ENCODE measurements around the gene PRKD3. TPM values are rescaled to one million over a fixed set of nuclear protein-coding genes. Genes with fewer than 3 reads are reported as not detected.

The PRKD3 gene
- total and polyA plus RNA-seq, 10 of the 15 experiments (the other 5 are each of a cell fraction or from before 2014, with no cell fraction given) = 3.3 to 14.9 (median 7.9) TPM

- ATAC-seq = no peak
- WGBS (ENCODE audit: insufficient coverage, insufficient replicate concordance, low lambda C conversion rate, missing lambda C conversion rate) = 80% methylated on average over 8 of the region's 8 CpGs
- TF ChIP-seq NFYA (IDR thresholded peaks at IDR 0.05; ENCODE audit: borderline replicate concordance, low read depth, low read length) = no peak
- no peak for TF ChIP-seq POLR2AphosphoS2 (IDR thresholded peaks at IDR 0.05; ENCODE audit: low read depth, low read length)
- no peak for TF ChIP-seq NFYB (IDR thresholded peaks at IDR 0.05; ENCODE audit: insufficient read depth, low read depth, low read length)
- no peak for TF ChIP-seq CREM (IDR thresholded peaks at IDR 0.05; ENCODE audit: low read depth)
- TF ChIP-seq, protein P1, sequence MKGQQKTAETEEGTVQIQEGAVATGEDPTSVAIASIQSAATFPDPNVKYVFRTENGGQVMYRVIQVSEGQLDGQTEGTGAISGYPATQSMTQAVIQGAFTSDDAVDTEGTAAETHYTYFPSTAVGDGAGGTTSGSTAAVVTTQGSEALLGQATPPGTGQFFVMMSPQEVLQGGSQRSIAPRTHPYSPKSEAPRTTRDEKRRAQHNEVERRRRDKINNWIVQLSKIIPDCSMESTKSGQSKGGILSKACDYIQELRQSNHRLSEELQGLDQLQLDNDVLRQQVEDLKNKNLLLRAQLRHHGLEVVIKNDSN (IDR thresholded peaks at IDR 0.05; ENCODE audit: borderline replicate concordance, extremely low read length, insufficient read depth, low read depth, low read length) = no peak
- TF ChIP-seq POLR2AphosphoS5 (IDR thresholded peaks at IDR 0.05; ENCODE audit: low read length) = no peak
- no peak for TF ChIP-seq YBX1 (IDR thresholded peaks at IDR 0.05)
- TF ChIP-seq, protein P2, sequence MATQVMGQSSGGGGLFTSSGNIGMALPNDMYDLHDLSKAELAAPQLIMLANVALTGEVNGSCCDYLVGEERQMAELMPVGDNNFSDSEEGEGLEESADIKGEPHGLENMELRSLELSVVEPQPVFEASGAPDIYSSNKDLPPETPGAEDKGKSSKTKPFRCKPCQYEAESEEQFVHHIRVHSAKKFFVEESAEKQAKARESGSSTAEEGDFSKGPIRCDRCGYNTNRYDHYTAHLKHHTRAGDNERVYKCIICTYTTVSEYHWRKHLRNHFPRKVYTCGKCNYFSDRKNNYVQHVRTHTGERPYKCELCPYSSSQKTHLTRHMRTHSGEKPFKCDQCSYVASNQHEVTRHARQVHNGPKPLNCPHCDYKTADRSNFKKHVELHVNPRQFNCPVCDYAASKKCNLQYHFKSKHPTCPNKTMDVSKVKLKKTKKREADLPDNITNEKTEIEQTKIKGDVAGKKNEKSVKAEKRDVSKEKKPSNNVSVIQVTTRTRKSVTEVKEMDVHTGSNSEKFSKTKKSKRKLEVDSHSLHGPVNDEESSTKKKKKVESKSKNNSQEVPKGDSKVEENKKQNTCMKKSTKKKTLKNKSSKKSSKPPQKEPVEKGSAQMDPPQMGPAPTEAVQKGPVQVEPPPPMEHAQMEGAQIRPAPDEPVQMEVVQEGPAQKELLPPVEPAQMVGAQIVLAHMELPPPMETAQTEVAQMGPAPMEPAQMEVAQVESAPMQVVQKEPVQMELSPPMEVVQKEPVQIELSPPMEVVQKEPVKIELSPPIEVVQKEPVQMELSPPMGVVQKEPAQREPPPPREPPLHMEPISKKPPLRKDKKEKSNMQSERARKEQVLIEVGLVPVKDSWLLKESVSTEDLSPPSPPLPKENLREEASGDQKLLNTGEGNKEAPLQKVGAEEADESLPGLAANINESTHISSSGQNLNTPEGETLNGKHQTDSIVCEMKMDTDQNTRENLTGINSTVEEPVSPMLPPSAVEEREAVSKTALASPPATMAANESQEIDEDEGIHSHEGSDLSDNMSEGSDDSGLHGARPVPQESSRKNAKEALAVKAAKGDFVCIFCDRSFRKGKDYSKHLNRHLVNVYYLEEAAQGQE (IDR thresholded peaks at IDR 0.05; ENCODE audit: low read depth, low read length) = no peak
- no peak for TF ChIP-seq CBX3 (IDR thresholded peaks at IDR 0.05; ENCODE audit: borderline replicate concordance, low read depth)
- no peak for TF ChIP-seq EED (IDR thresholded peaks at IDR 0.05; ENCODE audit: low read depth)
- no peak for TF ChIP-seq ATF3 (IDR thresholded peaks at IDR 0.05; ENCODE audit: borderline replicate concordance, extremely low read depth, low read depth, low read length)
- no peak for TF ChIP-seq TAF1 (IDR thresholded peaks at IDR 0.05; ENCODE audit: borderline replicate concordance, low read depth, low read length)
- no peak for TF ChIP-seq ZNF24 (IDR thresholded peaks at IDR 0.05)
- no peak for TF ChIP-seq MTA3 (IDR thresholded peaks at IDR 0.05; ENCODE audit: borderline replicate concordance, low read length)
- TF ChIP-seq ZNF217 (IDR thresholded peaks at IDR 0.05) = no peak
- TF ChIP-seq PAX5 (IDR thresholded peaks at IDR 0.05; ENCODE audit: borderline replicate concordance, low read depth, low read length) = no peak
- no peak for TF ChIP-seq TARDBP (IDR thresholded peaks at IDR 0.05; ENCODE audit: borderline replicate concordance)
- TF ChIP-seq ZNF207 (IDR thresholded peaks at IDR 0.05; ENCODE audit: borderline replicate concordance) = no peak
- TF ChIP-seq, protein P3, sequence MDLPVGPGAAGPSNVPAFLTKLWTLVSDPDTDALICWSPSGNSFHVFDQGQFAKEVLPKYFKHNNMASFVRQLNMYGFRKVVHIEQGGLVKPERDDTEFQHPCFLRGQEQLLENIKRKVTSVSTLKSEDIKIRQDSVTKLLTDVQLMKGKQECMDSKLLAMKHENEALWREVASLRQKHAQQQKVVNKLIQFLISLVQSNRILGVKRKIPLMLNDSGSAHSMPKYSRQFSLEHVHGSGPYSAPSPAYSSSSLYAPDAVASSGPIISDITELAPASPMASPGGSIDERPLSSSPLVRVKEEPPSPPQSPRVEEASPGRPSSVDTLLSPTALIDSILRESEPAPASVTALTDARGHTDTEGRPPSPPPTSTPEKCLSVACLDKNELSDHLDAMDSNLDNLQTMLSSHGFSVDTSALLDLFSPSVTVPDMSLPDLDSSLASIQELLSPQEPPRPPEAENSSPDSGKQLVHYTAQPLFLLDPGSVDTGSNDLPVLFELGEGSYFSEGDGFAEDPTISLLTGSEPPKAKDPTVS (IDR thresholded peaks at IDR 0.05; ENCODE audit: low read depth, low read length) = no peak
Observed at GRCh38 chr2:37326866-37327634, 2.4 kb upstream of the PRKD3 start.

More at GRCh38 chr2:37326866-37327634, 2.4 kb upstream of the PRKD3 start:
- Histone ChIP-seq H3K79me2 (ENCODE audit: control insufficient read depth, insufficient read depth, low read length) (peaks cover 5% of the 10 kb centered on the region), H3K27me3 (replicated peaks in 1 of 2; ENCODE audit: control insufficient read depth in 2 of 2, insufficient read depth in 2 of 2, low read length in 1 of 2) (peaks cover 2 to 6% of the 10 kb centered on the region in 2 experiments), H2AFZ (ENCODE audit: control insufficient read depth, low read depth, low read length) (no peak overlapping the region), H3K4me3 (no peak overlapping the region), H3K36me3 (ENCODE audit: control insufficient read depth in 2 of 2, insufficient read depth in 2 of 2, low read length in 1 of 2) (no peaks in the 10 kb centered on the region), H3K27ac (ENCODE audit: control insufficient read depth, insufficient read depth) (no peak overlapping the region), H3K9ac (ENCODE audit: control insufficient read depth, insufficient read depth, low read length) (no peak overlapping the region), H3K4me1 (ENCODE audit: control insufficient read depth, insufficient read depth, low read length) (peaks cover 3% of the 10 kb centered on the region; the same call in 1 of the 2 replicates), H4K20me1 (ENCODE audit: control insufficient read depth, insufficient read depth) (no peaks in the 10 kb centered on the region), H3K4me2 (ENCODE audit: control insufficient read depth, insufficient read depth) (no peak overlapping the region), H3K9me3 (replicated peaks; ENCODE audit: control insufficient read depth, insufficient read depth, low read length) (no peaks in the 10 kb centered on the region)
- ChIA-PET RAD21 (ENCODE audit: unreplicated experiment) (no interaction called here), SMC1A (ENCODE audit: uncharacterized antibody, unreplicated experiment) (interaction anchor here (2.2 kb wide), 1 partner anchor 19 kb away, joined by 7 read pairs; no protein-coding TSS in a partner anchor), POLR2A (no interaction called here), CTCF (interaction anchor here (0.8 to 1.4 kb wide), 3 partner anchors 14 to 50 kb away, joined by 3 read pairs; no protein-coding TSS in a partner anchor)
- no peak for FAIRE-seq
- in situ Hi-C loops (cut with MboI) (no loop called here), intact Hi-C loops (cut with micrococcal nuclease; ENCODE audit: unreplicated experiment) (no loop called here)
- DNase-seq (ENCODE audit: low read depth, low spot score) = no peak
- no TSS peak for BruUV-seq (replicated peaks)
